ENCODE measurements around the gene PCDHB5. TPM values are rescaled to one million over a fixed set of nuclear protein-coding genes. Genes with fewer than 3 reads are reported as not detected.
"Not testable (repeated sequence)": the region's sequence is repeated elsewhere in the genome, so short reads cannot be mapped to it uniquely, and the experiment has no call there.

The PCDHB5 gene
- total RNA-seq, 2 donors from 2014 or later: 4.3 to 10.6 TPM

DNA sequence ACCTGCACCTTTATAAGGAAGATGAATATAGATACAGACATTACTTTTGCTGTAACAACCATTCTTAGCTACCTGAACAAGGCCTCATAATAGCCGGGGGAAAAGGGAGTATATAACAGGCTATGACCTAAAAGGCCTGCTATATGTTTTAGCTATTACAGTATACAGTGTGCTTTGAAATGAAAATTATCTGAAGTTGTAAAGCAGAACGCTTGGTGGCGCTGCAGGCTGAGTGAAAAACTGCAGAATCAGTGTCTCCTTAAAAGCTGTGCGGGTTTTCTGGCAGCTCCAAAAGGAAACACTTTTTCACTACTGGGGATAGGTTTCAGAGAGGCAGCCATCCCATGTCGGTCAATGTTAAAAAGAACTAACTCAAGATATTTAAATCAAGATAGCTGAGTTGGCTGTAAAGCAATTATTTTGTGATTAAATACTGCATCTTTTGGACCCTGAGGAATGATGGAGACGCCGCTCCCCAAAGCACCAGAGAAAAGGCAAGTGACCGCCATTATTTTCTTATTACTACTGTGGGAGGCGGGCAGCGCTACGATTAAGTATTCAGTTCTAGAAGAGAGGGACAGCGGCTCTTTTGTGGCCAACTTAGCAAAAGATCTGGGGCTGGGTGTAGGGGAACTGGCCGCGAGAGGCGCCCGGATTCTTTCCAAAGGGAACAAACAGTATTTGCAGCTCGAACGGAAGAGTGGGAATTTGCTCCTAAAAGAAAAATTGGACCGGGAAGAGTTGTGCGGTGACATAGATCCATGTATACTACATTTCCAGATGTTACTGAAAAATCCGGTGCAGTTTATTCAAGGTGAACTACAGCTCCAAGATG is 20.8 kb downstream of the PCDHB5 start:
- Histone ChIP-seq H3K4me3 (no peak overlapping the region), H3K36me3 (replicated peaks in 1 of 2; ENCODE audit: insufficient read depth in 1 of 2, low read depth in 2 of 2) (no peaks in the 10 kb centered on the region), H3K9me3 (peaks cover 0 to 41% (median 1%) of the 10 kb centered on the region in 3 donors), H3K27ac (no peak overlapping the region), H3K27me3 (no peaks in the 10 kb centered on the region), H3K4me1 (no peaks in the 10 kb centered on the region)
- no peak for TF ChIP-seq POLR2A (IDR thresholded peaks at IDR 0.05)
- TF ChIP-seq, protein P1, sequence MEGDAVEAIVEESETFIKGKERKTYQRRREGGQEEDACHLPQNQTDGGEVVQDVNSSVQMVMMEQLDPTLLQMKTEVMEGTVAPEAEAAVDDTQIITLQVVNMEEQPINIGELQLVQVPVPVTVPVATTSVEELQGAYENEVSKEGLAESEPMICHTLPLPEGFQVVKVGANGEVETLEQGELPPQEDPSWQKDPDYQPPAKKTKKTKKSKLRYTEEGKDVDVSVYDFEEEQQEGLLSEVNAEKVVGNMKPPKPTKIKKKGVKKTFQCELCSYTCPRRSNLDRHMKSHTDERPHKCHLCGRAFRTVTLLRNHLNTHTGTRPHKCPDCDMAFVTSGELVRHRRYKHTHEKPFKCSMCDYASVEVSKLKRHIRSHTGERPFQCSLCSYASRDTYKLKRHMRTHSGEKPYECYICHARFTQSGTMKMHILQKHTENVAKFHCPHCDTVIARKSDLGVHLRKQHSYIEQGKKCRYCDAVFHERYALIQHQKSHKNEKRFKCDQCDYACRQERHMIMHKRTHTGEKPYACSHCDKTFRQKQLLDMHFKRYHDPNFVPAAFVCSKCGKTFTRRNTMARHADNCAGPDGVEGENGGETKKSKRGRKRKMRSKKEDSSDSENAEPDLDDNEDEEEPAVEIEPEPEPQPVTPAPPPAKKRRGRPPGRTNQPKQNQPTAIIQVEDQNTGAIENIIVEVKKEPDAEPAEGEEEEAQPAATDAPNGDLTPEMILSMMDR (IDR thresholded peaks at IDR 0.05): no peak
- intact Hi-C loops (cut with DNase I): no loop called here
- no peak for ATAC-seq
- WGBS, 2 donors: 18 to 39% methylated on average over 21 of the region's 21 CpGs
- no peak for DNase-seq

DNA sequence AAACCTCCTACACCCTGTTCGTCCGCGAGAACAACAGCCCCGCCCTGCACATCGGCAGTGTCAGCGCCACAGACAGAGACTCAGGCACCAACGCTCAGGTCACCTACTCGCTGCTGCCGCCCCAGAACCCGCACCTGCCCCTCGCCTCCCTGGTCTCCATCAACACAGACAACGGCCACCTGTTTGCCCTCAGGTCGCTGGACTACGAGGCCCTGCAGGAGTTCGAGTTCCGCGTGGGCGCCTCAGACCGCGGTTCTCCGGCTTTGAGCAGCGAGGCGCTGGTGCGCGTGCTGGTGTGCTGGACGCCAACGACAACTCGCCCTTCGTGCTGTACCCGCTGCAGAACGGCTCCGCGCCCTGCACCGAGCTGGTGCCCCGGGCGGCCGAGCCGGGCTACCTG is 22.4 kb downstream of the PCDHB5 start:
- H3K4me1 ChIP-seq; H3K4me3 ChIP-seq; H3K27ac ChIP-seq; H3K36me3 ChIP-seq (replicated peaks in 1 of 2; ENCODE audit: insufficient read depth in 1 of 2, low read depth in 2 of 2); ATAC-seq; DNase-seq; intact Hi-C loops (cut with DNase I); H3K27me3 ChIP-seq: not testable (repeated sequence)
- H3K9me3 ChIP-seq: peaks cover 0 to 25% (median 0%) of the 10 kb centered on the region in 3 donors
- 29% methylated on average over 4 to 32 of the region's 38 CpGs for whole genome bisulfite sequencing, 2 donors

DNA sequence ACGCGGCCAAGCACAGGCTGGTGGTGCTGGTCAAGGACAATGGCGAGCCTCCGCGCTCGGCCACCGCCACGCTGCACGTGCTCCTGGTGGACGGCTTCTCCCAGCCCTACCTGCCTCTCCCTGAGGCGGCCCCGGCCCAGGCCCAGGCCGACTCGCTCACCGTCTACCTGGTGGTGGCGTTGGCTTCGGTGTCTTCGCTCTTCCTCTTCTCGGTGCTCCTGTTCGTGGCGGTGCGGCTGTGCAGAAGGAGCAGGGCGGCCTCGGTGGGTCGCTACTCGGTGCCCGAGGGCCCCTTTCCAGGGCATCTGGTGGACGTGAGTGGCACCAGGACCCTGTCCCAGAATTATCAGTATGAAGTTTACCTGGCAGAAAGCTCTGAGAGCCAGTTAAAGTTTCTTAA is 22.9 kb downstream of the PCDHB5 start:
- H3K4me3 ChIP-seq; DNase-seq; H3K27ac ChIP-seq; intact Hi-C loops (cut with DNase I); H3K4me1 ChIP-seq; H3K27me3 ChIP-seq; ATAC-seq; H3K36me3 ChIP-seq (replicated peaks in 1 of 2; ENCODE audit: insufficient read depth in 1 of 2, low read depth in 2 of 2): not testable (repeated sequence)
- H3K9me3 ChIP-seq: peaks cover 0 to 24% (median 0%) of the 10 kb centered on the region in 3 donors
- 21 to 73% methylated on average over 3 to 22 of the region's 28 CpGs for WGBS, 2 donors

DNA sequence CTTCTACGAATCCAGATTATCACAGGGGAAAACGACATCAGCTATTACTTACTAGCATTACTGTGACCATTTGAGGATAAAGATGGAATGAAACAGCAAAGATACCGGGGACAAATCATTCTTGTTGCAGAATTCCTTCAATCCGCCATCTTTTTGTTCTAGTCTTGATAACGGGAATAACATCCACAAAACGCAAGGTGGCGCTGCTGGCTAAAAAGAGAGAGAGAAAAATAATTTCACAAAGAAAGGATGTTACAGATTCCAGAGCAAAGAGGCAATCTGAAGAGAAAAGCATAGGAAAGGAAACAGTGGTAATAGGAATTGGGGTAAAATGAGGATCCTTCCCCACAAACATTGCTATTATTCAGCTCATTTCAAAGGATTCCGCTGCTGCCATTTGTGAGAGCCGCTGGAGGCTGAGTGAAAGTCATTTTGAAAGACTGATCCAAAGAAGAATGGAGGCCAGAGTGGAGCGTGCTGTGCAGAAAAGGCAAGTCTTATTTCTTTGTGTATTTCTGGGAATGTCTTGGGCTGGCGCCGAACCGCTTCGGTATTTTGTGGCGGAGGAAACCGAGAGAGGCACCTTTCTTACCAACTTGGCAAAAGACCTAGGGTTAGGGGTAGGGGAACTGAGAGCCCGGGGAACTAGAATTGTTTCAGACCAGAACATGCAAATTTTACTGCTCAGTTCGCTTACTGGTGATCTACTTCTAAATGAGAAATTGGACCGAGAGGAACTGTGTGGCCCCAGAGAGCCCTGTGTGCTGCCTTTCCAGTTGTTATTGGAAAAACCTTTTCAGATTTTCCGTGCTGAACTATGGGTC is 37.6 kb downstream of the PCDHB5 start, which contains the start of gene PCDHB7:
PCDHB7 (plus strand) TSS at position 264 of the 824 bp plus-strand sequence; CDS start at position 456, 192 bp downstream.
- Histone ChIP-seq H3K4me1 (no peaks in the 10 kb centered on the region), H3K4me3 (no peak within 1 kb of the TSS), H3K9me3 (peaks cover 0 to 33% (median 10%) of the 10 kb centered on the region in 3 donors), H3K36me3 (replicated peaks in 1 of 2; ENCODE audit: insufficient read depth in 1 of 2, low read depth in 2 of 2) (no peaks in the 10 kb centered on the region), H3K27me3 (peaks cover 0 to 4% of the 10 kb centered on the region in 2 donors), H3K27ac (no peak within 1 kb of the TSS)
- DNase-seq (no peak), ATAC-seq (no peak)
- intact Hi-C loops (cut with DNase I): no loop called here
- 17 to 35% methylated on average over 20 of the region's 20 CpGs for WGBS, 2 donors
- no peak for TF ChIP-seq POLR2A (IDR thresholded peaks at IDR 0.05)
- TF ChIP-seq, protein P1 (IDR thresholded peaks at IDR 0.05): peak in 3 of 7 experiments; percentile 13 to 29 (median 15)

DNA sequence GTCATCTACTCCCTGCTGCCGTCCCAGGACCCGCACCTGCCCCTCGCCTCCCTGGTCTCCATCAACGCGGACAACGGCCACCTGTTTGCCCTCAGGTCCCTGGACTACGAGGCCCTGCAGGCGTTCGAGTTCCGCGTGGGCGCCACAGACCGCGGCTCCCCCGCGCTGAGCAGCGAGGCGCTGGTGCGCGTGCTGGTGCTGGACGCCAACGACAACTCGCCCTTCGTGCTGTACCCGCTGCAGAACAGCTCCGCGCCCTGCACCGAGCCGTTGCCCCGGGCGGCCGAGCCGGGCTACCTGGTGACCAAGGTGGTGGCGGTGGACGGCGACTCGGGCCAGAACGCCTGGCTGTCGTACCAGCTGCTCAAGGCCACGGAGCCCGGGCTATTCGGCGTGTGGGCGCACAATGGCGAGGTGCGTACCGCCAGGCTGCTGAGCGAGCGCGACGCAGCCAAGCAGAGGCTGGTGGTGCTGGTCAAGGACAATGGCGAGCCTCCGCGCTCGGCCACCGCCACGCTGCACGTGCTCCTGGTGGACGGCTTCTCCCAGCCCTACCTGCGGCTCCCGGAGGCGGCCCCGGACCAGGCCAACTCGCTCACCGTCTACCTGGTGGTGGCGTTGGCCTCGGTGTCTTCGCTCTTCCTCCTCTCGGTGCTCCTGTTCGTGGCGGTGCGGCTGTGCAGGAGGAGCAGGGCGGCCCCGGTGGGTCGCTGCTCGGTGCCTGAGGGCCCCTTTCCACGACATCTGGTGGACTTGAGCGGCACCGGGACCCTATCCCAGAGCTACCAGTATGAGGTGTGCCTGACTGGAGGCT is 39.5 kb downstream of the PCDHB5 start:
- peaks cover 0 to 48% (median 10%) of the 10 kb centered on the region in 3 donors for H3K9me3 ChIP-seq
- H3K4me3 ChIP-seq; intact Hi-C loops (cut with DNase I); H3K27ac ChIP-seq; ATAC-seq; H3K27me3 ChIP-seq; DNase-seq; H3K36me3 ChIP-seq (replicated peaks in 1 of 2; ENCODE audit: insufficient read depth in 1 of 2, low read depth in 2 of 2); H3K4me1 ChIP-seq: not testable (repeated sequence)
- 30 to 42% methylated on average over 45 to 79 of the region's 79 CpGs for WGBS, 2 donors
